ENCODE measurements around the gene SH3RF3. TPM values are rescaled to one million over a fixed set of nuclear protein-coding genes. Genes with fewer than 3 reads are reported as not detected.

SH3RF3 gene
- total RNA-seq, 2 donors from 2014 or later, result 1.3 to 5.6 TPM

DNA sequence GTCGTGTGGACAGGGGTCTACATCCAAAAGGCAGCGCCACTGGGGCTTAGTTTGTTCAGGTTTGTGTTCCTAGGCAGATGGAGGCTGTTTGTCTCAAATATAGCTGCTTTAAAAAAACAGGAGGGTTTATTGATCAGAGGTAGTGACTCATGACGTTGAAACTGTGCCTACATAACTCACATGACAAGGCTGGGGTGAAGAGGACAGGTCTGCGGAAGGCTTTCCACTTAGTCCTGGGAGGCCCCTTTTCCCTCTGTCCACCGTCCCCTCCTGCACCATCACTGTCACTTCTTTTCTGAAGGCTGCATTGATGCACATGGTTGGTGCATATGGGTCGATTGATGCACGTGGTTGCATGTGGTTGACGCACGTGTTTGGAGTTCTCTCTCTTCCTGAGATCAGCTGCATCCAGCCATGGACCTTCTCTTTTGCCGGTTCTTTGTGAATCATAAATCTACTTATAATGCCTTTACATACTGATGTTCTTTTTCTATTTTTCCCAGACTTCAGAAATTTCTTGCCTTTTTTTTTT, 10.9 kb downstream of the SH3RF3 start:
- DNase-seq (no peak), ATAC-seq (no peak)
- intact Hi-C loops (cut with DNase I), result no loop called here
- no peak overlapping the region for H3K4me3 ChIP-seq
- no peaks in the 10 kb centered on the region for H3K27me3 ChIP-seq
- H3K4me1 ChIP-seq, result peaks cover 12% of the 10 kb centered on the region
- H3K36me3 ChIP-seq (replicated peaks in 1 of 2; ENCODE audit: insufficient read depth in 1 of 2, low read depth in 2 of 2), result no peaks in the 10 kb centered on the region
- H3K9me3 ChIP-seq, result no peaks in the 10 kb centered on the region
- H3K27ac ChIP-seq, result no peak overlapping the region
- 53 to 59% methylated on average over 9 to 10 of the region's 10 CpGs for WGBS, 2 donors
- TF ChIP-seq POLR2A (IDR thresholded peaks at IDR 0.05), result no peak
- TF ChIP-seq, protein P1, sequence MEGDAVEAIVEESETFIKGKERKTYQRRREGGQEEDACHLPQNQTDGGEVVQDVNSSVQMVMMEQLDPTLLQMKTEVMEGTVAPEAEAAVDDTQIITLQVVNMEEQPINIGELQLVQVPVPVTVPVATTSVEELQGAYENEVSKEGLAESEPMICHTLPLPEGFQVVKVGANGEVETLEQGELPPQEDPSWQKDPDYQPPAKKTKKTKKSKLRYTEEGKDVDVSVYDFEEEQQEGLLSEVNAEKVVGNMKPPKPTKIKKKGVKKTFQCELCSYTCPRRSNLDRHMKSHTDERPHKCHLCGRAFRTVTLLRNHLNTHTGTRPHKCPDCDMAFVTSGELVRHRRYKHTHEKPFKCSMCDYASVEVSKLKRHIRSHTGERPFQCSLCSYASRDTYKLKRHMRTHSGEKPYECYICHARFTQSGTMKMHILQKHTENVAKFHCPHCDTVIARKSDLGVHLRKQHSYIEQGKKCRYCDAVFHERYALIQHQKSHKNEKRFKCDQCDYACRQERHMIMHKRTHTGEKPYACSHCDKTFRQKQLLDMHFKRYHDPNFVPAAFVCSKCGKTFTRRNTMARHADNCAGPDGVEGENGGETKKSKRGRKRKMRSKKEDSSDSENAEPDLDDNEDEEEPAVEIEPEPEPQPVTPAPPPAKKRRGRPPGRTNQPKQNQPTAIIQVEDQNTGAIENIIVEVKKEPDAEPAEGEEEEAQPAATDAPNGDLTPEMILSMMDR (IDR thresholded peaks at IDR 0.05), result no peak

DNA sequence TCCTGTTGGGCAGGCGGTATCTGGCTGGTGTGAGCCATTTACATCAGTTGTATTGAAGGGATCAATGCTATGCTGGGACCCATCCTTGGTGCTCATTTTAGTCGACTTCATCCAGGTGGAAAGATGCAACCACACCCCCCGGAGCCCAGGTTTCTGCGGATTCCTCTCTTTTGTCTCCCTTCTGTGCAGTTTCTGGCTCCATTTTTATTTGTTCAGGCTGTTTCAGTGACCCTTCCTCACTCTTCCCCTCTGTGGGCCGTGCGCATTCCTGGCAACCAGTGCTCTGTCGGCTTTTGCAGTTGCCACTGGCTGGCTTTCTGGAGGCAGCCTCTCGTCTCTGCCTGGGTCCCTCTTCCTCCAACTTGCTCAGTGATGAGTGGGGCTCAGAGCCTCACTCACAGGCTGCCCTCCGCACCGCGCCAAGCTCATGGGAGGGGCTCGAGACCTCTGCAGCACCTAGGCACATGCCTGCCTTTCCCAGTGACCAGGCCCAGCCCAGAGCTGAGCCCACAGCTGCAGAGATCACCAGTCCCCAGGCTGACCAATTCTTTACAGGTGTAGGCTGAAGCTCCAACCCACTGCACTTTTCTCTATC, 12.1 kb downstream of the SH3RF3 start:
- peaks cover 7% of the 10 kb centered on the region for H3K4me1 ChIP-seq

DNA sequence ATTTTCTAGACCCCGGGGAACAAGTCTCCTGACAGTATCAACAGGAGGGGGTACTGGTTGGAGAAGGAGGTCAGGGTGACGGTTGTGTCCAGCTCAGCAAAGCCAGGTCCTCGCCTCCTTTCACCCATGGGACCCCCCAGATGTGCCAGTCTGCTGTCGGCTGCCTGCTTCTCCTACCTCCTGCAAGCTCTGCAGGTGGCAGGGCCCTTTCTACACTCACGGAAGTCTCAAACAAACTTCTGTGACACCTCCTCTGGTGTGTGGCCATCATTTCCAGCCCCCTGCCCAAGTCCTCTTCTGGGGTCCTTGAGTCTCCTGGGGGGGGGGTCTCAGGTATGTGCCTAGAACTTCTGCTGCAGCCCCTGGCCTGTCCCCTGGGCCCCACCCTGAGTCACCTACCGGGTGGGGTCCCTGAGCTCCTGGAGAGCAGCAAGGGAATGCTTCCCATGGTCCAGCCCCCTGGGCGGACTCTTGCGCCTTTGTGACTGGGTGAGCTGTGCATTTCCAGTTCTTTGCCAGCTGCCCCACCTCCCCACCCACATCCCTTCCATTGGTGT, 12.8 kb downstream of the SH3RF3 start:
- Histone ChIP-seq H3K4me3 (no peak overlapping the region), H3K27me3 (no peaks in the 10 kb centered on the region), H3K9me3 (no peaks in the 10 kb centered on the region), H3K4me1 (peaks cover 6% of the 10 kb centered on the region), H3K36me3 (replicated peaks in 1 of 2; ENCODE audit: insufficient read depth in 1 of 2, low read depth in 2 of 2) (no peaks in the 10 kb centered on the region), H3K27ac (no peak overlapping the region)
- WGBS, 2 donors, result 75 to 81% methylated on average over 7 to 8 of the region's 8 CpGs
- intact Hi-C loops (cut with DNase I), result no loop called here
- TF ChIP-seq POLR2A (IDR thresholded peaks at IDR 0.05), result no peak
- TF ChIP-seq, protein P1 (IDR thresholded peaks at IDR 0.05), result no peak
- no peak for DNase-seq
- ATAC-seq, result no peak

More for the DNA sequence above, 12.1 kb downstream of the SH3RF3 start:
- no peak for TF ChIP-seq POLR2A (IDR thresholded peaks at IDR 0.05)
- TF ChIP-seq, protein P1 (IDR thresholded peaks at IDR 0.05), result no peak
- DNase-seq, result no peak
- no peak for ATAC-seq
- H3K27ac ChIP-seq, result no peak overlapping the region
- intact Hi-C loops (cut with DNase I), result no loop called here
- no peaks in the 10 kb centered on the region for H3K36me3 ChIP-seq (replicated peaks in 1 of 2; ENCODE audit: insufficient read depth in 1 of 2, low read depth in 2 of 2)
- H3K27me3 ChIP-seq, result no peaks in the 10 kb centered on the region
- whole genome bisulfite sequencing, 2 donors, result 70 to 78% methylated on average over 12 of the region's 12 CpGs
- no peaks in the 10 kb centered on the region for H3K9me3 ChIP-seq
- H3K4me3 ChIP-seq, result no peak overlapping the region

DNA sequence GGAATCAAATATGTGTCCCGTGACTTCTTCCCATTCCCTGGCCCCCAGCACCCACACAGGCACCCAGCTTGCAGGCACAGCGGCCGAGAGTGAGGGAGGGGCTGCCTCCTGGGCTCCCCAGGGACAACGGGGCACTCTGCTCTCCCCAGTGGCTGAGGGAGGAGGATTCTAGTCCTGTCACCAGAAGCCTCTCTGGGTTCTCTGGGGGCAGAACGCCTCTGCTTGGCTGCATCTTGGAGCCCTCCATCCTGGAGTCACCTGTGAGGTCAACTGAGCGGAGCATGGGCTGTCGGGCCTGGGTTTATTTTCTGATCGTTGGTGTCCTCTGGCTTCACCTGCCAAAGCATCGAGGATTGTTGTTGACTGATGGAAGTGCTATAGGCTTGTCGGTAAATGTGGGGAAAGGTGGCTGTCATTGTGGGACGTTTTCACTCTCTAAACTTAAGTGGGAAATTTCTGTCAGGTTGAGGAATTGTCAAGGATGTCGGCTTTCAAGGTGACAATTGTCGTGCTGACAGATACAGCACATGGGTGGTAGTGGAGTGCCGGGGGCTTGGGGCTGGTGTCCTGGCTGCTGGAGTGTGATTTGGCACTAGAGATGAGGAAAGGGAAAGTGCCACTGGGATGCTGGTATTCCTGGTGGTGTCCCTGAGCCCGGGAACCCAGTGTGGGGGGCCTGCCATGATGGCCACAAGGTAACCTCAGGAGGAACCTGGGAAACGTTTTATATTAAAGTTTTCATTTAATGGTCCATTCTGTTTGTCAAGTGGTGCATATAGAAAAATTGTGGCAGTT, 13.6 kb downstream of the SH3RF3 start:
- H3K4me3 ChIP-seq, result no peak overlapping the region
- no peak for DNase-seq
- WGBS, 2 donors, result 73 to 83% methylated on average over 15 to 16 of the region's 16 CpGs
- peaks cover 7% of the 10 kb centered on the region for H3K4me1 ChIP-seq
- H3K36me3 ChIP-seq (replicated peaks in 1 of 2; ENCODE audit: insufficient read depth in 1 of 2, low read depth in 2 of 2), result no peaks in the 10 kb centered on the region
- ATAC-seq, result no peak
- TF ChIP-seq POLR2A (IDR thresholded peaks at IDR 0.05), result no peak
- TF ChIP-seq, protein P1 (IDR thresholded peaks at IDR 0.05), result no peak
- no peaks in the 10 kb centered on the region for H3K27me3 ChIP-seq
- H3K9me3 ChIP-seq, result no peaks in the 10 kb centered on the region
- intact Hi-C loops (cut with DNase I), result no loop called here
- H3K27ac ChIP-seq, result no peak overlapping the region
